HG03571 (cell line): ENCODE data around the gene CEMIP.

Experiments used
- ATAC-seq: cut with Tn5 transposase; IDR thresholded peaks from one replicate; pipeline ENCODE4 v1.9.1; 2021; ENCODE audit not compliant: unreplicated experiment

The CEMIP gene

DNA sequence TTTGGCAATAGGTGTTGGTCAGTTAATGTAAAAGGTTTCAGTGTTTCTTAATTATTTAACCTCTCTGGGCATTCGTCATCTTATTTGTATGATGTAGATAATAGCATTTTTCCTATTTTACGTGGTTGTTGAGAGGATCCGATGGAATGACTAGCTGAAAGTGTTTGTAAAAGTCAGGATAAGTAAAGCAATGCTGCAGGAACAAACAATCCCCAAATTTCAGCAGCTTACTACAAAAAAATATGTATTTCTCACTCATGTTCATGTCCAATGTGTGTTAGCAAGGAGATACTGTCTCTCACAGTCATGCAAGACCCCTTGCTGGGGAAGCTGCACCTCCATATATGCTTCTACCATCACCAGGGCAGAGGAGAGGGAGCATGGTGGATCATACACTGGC lies 38.7 kb downstream of the CEMIP start:
- no peak for ATAC-seq

DNA sequence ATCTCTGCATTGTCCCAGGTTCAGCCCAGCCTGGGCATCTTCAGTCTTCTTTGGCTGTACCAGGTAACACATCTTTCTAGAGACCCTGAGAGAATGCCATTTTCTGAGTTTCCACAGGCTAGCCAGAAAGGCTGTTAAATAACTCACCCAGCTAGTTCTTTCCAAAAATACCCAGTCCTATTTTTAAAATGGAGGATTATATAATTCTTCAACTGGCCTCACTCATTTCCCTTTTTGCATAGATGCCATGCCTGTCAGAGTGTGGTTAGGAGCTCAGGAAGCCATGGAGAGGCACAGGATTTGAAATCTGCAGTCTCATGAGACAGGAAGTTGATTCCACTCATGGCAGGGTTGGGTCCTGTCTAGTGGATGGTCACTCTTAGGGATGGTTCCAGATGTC lies 39.8 kb downstream of the CEMIP start:
- no peak for ATAC-seq

DNA sequence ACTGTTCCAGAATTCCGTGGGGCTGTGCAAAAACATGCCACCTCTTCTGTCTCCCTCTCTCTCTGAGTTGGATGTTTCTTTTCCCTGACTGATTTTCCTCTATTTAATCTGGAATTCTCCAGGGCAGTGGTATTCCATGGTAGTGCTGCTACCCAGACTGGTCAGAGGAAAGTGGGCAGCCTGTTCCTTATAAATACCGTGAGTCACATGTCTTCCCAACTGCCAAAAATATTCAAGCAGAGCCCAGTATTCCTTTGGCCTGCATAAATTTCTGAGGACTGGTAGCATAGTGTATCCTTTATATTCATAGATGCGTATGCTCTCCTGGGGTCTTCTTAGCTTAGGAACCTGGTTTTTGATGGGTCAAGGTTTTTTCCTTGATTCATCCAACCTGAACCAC lies 40.9 kb downstream of the CEMIP start:
- ATAC-seq, result no peak

DNA sequence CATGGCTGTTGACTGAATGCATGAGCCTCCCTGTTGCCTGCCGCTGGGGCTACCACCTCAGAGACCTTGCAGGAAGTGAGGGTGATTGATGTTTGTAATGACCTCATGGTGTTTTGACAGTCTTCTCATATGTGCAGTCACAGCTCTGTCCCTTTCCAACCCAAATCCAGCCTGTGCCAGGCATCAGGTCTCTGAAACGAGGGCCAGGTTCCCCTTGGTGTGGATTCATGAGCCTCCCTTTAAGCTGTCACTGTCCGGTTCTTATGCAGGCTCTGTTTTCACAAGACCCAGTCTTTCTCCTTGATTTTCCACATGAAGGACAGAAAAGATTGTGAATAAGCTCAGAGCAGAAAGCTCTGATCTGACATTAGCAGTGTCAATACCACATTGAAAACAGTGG lies 43.1 kb downstream of the CEMIP start:
- no peak for ATAC-seq

DNA sequence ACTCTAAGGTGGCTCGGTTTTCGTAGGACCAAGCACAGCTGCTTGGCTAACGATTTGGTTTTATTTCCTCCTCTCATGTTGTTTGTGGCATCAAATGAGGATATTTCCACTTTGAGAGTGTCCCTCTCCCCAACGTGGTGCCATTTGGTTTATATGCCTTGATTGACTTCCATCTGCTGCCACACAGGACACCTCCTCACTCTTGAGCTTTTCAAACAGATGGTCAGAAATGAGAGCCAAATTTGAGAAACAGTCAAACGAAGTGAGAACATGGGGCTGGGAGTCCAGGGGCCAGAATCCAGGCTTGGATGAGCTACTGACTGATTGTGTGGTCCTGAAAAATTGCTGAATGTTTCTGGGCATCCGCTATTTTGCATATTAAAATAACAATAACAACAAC lies 43.5 kb downstream of the CEMIP start:
- ATAC-seq, result no peak

DNA sequence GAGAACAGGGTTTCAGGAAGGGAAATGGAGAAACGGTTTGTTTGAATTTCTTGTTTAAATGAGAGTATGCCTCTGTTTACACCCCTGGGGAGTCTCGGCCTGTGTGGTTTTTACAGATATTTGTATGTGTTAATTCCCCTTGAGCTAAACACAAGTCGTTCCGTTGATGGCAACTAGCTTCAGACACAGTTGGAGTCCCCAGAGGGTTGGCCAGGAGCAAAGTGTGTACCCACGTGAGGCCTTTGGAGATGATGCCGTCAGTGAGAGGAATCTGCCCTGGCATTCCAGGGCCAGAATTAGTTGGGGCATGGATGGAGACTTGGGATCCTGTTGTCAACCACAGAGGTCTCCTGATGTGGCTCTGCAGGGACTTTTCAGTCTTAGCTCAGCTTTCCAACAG lies 44.0 kb downstream of the CEMIP start:
- ATAC-seq, result no peak

DNA sequence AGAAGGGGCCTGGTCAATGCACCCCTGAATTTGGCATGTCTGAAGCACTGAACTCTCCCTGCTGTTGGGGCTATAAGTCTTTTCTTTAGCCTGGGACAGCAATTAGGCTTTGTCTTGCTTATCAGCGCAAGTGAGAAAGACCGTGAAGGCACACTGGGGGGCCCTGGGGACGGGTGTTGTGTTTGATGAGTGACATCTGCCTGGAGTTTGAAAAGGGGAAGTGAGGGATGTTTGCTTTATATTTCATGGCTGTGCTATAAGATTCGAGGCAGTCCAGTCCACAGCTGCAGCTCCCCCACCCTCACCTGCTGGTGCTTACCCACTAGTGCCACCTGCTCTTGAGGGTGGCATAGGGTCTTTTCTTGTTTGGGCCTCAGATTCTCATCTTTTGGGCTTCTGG lies 44.8 kb downstream of the CEMIP start:
- ATAC-seq, result no peak

DNA sequence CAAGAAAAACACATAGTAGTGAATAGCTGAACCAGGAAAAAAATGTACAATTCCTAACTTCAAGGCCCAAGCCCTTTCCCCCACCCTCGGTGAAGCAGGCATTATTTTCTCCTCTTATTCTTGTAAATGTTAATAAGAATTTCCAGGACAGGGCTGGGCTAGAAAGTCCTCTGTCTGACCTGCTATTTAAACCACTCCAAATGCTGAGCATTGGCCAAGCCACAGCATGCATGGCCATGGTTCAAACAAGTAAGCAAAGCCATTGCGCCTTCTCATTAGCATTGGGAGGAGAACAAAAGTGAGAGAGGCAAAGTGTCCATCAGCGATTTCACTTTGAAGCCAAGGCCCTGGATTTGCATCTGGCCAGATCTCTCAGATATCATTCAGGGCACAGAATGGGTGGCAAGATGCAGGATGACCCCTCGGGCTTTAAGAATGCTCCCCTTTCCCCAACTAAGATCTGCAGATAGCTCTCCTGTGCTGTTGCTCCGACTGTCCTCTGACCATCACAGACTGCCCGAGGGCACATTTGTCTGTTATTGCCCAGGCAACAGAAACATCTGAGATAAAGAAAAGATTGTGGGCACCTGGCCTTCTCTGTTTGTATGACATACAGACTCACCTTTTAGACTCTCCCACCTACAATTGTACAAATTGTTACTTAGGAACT lies 46.3 kb downstream of the CEMIP start:
- no peak for ATAC-seq

DNA sequence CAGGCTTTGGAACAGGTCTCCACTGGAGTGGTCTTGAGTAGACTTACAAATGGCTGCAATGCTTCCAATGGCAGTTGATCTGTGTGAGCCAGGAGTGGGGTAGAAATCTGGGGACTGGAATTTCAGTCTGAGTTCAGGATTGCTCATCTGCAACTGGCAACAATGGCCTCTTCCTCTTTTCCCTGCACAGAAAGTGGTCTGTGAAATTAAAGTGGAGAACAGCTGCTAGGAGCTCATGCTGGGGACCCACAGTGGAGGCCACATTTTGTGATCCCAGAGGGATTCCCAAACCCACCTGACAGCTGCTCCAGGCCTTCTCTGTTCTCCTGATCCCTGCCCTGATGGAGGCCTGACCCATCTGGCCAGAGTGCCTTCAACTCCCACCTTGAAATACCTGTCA lies 49.6 kb downstream of the CEMIP start:
- no peak for ATAC-seq

DNA sequence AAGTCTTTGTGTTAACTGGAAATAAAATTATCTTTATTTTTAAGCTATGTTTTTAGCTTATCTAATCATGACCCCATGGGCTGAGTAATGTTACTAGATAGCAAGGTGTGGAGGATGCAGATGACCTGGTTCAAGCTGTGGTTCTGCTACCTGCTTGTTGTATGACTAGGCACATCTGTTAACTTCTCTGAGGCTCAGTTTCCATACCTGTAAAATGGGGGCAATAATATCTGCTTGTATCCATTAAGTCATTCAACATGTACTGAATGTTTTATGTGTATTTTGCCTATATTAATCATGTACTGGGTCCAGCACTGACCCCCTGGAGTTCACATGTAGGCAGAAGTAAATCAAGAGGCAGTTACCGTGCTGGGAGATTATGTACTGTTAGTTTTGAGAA lies 51.5 kb downstream of the CEMIP start:
- no peak for ATAC-seq

DNA sequence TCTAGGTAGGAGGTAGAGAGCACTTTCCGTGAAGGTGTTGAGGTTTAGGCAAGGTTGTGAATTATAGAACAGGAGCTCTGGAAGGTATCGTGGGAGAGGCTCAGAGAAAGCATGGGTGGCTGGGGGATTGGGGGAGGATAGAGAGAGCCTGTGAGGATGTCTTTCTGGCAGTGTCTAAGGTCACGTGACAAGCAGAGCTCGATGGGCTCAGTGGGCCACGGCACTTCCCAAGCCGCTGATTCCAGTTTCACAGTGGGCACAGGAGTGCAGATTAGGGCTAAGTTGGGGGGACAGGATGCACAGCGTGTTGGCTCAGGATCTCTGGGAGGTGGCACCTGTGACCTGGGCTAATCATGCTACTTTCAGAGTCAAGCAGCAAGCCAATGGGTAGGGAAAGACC lies 52.0 kb downstream of the CEMIP start:
- no peak for ATAC-seq

DNA sequence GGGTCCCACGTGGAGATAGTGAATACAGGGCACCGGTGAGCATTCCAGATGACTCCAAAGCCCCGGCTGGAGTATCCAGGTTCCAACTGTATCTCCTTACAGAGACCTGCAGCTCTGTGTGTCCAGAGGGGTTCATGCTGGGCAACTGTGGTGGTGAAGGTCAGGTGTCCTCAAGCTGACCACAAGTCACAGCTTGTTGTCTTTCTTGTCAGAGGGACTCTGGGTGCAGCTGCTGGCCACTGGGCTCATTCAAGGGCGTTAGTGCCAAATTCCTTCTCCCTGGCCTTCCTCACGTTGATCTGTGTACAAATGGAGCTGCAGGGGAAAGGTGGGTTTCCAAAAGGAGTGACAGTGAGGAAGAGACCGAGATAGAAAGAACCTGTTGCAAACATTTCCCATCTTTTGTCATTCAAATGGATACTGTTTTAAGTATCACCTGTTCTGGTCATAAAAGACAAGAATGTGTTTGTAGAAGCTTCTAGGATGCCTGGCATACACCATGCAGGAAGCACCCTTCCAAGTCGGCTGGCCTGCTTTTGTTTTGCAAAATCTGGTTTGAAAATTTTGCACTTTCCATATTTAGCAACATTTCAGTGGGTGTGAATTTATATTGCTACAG lies 52.5 kb downstream of the CEMIP start:
- no peak for ATAC-seq

DNA sequence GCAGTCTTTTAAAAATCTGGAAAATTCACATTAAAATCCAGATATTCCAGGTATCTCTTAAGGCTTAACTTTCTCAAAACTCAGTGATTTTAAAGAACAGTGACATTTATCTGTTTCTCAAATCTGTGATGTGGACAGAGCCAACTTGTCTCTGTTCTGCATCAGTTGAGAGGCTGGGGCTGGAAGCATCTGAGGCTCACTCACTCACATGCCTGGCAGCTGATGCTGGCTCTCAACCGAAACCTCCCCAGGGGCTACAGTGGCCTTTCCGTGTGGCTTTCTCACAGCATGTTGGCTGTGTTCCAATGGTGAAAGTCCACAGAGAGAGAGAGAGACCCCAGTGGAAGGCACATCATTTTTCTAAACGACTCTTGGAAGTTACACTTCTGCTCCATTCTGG lies 53.5 kb downstream of the CEMIP start:
- ATAC-seq, result no peak

DNA sequence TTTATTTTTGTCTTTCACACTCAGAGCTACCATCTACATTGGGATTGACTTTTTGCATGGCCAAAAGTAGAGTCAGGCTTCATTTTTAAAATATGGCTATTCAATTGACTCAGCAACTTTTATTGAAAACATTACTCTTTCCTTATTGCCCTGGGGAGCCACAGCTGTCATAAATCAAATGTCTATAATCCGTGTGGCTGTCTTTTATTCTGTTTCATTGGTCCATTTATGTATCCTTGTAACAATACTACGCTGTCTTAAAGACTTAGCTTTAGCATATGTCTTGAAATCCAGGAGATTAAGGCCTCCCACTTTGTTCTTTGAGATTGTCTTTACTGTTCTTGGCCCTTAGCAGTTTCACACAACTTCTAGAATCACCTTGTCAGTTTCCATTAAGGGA lies 55.2 kb downstream of the CEMIP start:
- ATAC-seq, result no peak

DNA sequence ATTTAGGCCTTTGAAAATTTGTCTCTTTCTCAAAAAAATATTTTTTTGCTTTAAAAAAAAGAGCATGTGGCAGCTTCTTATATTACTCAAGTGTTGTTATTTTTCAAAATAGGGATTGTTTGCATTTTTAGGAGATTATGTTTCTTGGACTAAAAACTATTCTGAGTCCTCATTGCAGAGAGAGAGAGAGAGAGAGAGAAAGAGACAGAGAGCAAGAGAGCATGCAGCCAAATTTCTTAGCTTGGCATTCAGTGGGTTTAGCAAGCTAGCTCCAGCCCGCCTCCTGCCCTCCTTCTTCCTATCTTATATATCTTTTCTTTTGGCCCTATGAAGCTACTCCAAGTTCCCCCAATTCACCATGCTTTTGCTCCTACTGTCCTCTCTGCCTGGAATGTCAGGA lies 55.7 kb downstream of the CEMIP start:
- ATAC-seq, result no peak

DNA sequence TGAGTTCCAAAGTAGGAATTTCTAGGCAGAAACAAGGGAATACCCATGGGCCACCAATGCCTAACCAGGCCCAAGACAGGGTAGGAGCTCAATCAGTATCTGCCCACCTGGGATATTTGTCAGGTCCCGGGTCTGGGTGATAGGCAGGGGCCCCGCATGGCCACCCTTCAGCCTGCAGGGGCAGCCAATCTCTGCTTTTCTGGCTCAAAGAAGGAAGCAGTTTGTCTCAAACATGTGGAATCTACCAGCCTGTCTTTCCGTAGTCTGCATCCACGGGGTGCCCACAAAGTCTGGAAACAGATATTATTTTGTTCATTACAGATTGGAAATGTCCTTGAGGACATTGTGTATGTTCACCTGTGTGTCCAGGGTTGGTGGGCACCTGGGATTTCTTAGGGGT lies 56.2 kb downstream of the CEMIP start:
- no peak for ATAC-seq

DNA sequence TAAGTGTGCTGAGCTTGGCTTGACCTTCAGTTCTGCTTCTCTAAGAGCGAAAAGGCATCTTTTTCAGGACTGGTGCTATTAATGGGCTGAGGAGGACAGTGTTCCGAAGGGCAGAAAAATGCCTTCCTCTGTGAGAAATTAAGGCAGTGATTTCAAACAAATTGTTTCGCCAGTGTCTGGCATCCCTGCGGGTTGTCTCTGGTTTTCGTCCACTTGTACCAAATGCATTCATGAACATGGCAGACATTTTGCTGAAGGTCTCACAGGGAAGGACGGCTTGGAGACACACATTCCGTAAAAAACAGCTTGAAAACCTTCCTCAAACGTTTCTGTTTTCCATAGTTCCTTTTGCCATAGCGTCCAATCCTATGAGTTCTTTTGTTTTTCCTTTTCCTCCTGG lies 57.1 kb downstream of the CEMIP start:
- no peak for ATAC-seq

DNA sequence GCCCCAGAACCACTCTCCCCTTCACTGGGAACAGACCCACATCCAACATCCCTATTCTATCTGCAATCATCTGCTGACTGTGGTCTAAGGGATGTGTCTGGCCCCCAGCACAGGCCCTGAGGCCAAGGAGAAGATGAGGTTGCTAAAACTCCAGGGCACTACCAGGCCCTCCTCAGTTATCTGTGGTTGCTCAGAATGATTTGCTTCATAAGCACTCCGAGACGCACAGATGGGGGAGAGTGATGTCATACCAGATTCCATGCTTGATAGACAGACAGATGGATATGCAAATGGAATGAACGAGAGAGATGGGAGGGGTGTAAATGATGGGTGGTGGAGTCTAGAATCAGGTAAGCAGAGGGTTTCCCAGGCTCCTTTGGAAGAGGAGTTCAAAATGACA lies 57.8 kb downstream of the CEMIP start:
- no peak for ATAC-seq

DNA sequence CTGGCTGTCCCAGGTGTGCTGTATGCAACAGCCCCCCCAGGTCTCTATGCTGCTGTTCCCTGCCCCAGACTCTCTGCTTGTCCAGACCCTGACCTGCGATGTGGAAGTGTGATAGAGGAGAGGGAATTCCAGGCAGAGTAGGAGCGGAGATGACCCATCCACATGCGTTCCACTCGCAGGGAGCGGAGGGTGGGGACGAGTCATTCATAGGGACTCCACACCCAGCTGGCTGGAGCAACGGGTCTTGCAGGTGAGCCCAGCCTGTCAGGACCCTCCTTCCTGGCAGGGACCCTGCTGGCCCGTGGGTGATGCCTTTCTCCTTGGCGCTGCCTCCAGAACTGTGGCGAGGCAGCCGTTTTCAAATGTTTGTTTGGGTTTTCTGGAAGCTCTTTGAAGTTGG lies 58.8 kb downstream of the CEMIP start:
- no peak for ATAC-seq

DNA sequence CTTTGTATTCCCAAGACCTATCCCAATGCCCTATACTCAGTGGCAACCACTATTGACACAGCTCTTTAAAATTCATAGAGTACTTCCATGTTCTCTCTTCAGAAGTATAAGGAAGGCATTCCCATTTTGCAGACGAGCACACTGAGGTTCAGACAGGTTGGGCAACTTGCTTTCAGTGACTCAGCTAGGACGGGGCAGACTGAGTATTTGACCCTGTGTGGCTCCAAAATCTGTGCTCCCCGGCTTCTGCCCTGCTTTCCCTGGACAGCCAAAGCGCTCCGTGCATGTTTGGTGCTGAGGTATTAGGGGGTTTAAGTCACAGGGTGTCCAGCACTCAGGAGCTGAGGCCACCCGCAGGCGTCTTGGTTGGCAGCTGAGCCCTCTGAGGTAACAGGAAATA lies 59.5 kb downstream of the CEMIP start:
- ATAC-seq, result no peak

DNA sequence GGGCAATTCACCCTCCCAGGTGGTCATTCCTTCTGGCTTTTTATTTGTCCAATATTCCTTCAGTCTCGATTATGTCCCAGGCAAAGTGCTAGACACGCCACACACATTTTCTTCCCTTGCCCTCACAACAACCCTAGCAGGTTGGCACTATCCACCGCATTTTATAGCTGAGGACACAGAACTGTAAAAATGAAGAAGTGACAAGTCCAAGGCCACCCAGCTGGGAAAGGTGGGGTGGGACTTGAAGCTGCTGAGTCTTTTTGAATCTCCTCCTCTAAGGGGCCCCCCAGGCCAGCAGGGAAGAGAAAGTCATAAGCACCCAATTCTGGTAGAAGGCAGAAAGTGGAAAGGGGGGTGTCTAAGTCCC lies 60.6 kb downstream of the CEMIP start:
- no peak for ATAC-seq

DNA sequence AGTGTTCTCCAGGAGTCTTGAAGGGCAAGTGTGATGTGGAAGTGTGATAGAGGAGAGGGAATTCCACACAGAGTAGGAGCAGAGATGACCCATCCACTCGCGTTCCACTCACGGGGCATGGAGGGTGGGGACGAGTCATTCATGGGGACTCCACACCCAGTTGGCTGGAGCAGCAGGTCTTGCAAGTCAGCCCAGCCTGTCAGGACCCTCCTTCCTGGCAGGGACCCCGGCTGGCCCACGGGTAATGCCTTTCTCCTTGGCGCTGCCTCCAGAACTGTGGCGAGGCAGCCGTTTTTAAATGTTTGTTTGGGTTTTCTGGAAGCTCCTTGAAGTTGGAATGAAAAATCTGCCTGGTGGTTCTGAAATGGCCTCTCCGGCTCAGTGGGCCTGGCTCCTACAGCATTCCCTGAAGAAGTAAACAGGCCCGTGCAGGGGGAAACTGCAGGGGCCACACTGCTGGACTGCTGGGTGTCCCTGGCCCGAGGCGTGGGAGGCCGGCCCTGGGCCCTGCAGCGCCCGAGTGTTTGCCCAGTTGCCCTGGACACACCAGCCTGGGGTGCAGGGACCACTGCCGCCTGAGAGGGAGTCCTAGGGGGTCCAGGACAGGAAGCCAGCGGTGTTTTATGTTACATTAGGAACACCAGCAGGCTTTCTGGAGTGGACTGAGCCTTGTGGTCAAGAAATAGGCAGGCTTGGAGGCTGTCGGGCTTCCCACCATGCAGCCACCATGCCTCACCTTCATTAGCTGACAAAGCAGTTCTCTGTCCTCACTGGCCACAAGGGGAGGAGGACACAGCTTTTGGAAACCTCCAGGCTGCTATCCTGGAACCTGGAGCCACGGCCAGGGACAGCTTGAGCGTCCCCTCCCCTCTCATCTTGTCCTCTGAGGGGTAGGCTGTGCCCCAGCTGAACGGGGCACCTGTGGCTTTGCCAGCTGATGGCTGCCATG lies 61.3 kb downstream of the CEMIP start:
- no peak for ATAC-seq
